Activated CD8-positive, alpha-beta T cell treated with anti-CD3 and anti-CD28 coated beads, Interleukin-2, amount 10 ng/mL, durations not matched to agents 7 days and 5 days (primary cell): ENCODE measurements around the gene ZNF480. TPM values are rescaled to one million over a fixed set of nuclear protein-coding genes. Genes with fewer than 3 reads are reported as not detected.
A peak's percentile ranks its signal among the peaks of the same experiment; 100 is the strongest.
"Not testable (repeated sequence)": the region's sequence is repeated elsewhere in the genome, so short reads cannot be mapped to it uniquely, and the experiment has no call there.

Experiments
- ATAC-seq: fragments of 150-1000 bp; cut with Tn5 transposase; one replicate; pipeline ENCODE4 v1.10.0; 2021; ENCODE audit warnings: moderate library complexity
- CTCF ChIA-PET: fragments of 350-600 bp; sonication (Branson Sonifier 250); formaldehyde crosslinking; loops from one replicate; lab custom pipeline; 2021; ENCODE audit warnings: antibody characterized with exemption; lab: Charles Lee
- POLR2A ChIA-PET: fragments of 350-600 bp; sonication (Branson Sonifier 250); formaldehyde crosslinking; loops from one replicate; lab custom pipeline; 2021; ENCODE audit warnings: antibody characterized with exemption; lab: Charles Lee
- DNase-seq: peaks from one replicate; pipeline ENCODE4 v3.0.0-alpha.2; 2020
- H3K27ac Mint-ChIP-seq: one replicate; pipeline ENCODE4 v1.8.0; 2021; ENCODE audit warnings: mild to moderate bottlenecking, mixed read lengths
- H3K27me3 Mint-ChIP-seq: one replicate; pipeline ENCODE4 v1.8.0; 2021; ENCODE audit warnings: low read depth, mixed read lengths
- H3K36me3 Mint-ChIP-seq: one replicate; pipeline ENCODE4 v1.8.0; 2021; ENCODE audit warnings: low read depth, mixed read lengths
- H3K4me1 Mint-ChIP-seq: one replicate; pipeline ENCODE4 v1.8.0; 2021; ENCODE audit warnings: low read depth, mixed read lengths
- H3K4me3 Mint-ChIP-seq: one replicate; pipeline ENCODE4 v1.8.0; 2021; ENCODE audit warnings: mild to moderate bottlenecking, mixed read lengths
- H3K9me3 Mint-ChIP-seq: one replicate; pipeline ENCODE4 v1.8.0; 2022; ENCODE audit warnings: mixed read lengths; ENCODE audit not compliant: insufficient read depth
- total RNA-seq, 2 experiments: library from RNA; stranded (reverse); gene quantifications; one replicate each; pipeline ENCODE4 v1.2.3, GENCODE V29; 2021

Gene ZNF480
- 10 to 100 TPM; 15.2 to 15.7 TPM for total RNA-seq

DNA sequence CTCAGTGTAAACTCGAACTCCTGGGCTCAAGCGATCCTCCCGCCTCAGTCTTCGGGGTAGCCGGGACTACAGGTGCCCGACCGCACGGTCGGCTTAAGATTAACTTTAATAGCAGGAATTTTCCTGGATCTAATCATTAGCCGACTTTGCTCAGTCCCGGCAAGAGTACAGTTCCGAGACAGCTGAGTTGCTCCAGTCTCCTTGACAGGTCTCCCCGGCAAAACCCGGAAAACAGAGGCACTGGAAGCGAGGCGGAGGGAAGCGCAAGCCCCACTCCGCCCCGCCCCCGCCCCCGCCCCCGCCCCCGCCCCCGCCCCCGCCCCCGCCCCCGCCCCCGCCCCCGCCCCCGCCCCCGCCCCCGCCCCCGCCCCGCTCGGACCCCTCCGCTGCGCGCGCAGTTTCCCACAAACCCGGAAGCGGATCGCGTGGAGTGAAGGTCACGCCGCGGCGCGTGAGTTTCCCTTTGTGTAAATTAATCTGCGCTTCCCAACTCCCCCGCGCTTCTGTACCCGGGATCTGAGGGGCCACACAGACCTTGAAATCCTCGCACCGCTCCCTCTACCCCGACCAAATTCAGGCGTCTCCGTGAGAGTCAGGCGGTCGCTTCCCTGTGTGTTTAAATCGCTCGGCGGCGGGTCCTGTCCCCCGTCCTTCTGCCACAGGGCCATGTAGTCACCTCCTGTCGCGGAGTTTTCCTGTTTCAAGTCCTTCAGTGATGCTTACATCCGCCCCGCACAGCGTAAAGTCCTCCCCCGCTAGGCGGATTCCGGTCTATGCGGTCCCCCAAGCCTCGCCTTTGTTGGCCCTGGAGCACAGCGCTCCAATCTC, at the start of gene ZNF480:
TSS of gene ZNF480 (plus strand) at position 397 of the 828 bp plus-strand sequence. CDS start 3,244 bp downstream, outside the sequence.
- H3K27ac Mint-ChIP-seq, result peak within 1 kb of the TSS; percentile 93
- ChIA-PET CTCF (no interaction called here), POLR2A (interaction anchor here (0.5 kb wide), 1 partner anchor 32 kb away, joined by 7 read pairs; no protein-coding TSS in a partner anchor)
- peaks cover 38% of the 10 kb centered on the region for H3K9me3 Mint-ChIP-seq
- H3K4me3 Mint-ChIP-seq, result peak within 1 kb of the TSS; percentile 88
- peaks cover 79% of the 10 kb centered on the region for H3K36me3 Mint-ChIP-seq
- H3K4me1 Mint-ChIP-seq, result peaks cover 16% of the 10 kb centered on the region
- H3K27me3 Mint-ChIP-seq, result no peaks in the 10 kb centered on the region
- DNase-seq (peak; percentile 88), ATAC-seq (peak; percentile 89)

DNA sequence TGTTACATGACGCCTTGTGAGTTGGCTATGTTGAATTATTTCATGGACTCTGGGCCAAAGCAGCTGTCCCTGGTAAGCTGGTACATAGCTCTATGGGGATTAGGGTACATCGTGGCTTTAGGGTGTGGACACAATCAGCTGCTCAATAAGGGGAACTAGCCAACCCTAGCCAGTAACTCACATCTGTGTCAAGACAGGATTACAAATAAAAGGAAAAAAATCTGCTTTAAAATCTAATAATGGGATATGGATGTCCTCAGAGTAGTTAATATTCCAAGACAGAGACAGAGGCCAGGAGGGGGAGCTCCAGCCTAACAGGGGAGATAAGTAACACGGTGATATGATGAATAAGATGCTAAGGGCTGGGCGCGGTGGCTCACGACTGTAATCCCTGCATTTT, 48.7 kb upstream of the ZNF480 start:
- Mint-ChIP-seq H3K27me3 (no peaks in the 10 kb centered on the region), H3K4me3 (no peak overlapping the region), H3K9me3 (no peaks in the 10 kb centered on the region), H3K27ac (no peak overlapping the region), H3K4me1 (no peaks in the 10 kb centered on the region), H3K36me3 (no peaks in the 10 kb centered on the region)
- ChIA-PET CTCF (interaction anchor here (0.8 to 1.3 kb wide), 4 partner anchors 11 to 715 kb away, joined by 3 read pairs; no protein-coding TSS in a partner anchor), POLR2A (no interaction called here)
- peak; percentile 65 for DNase-seq
- ATAC-seq, result peak; percentile 57

DNA sequence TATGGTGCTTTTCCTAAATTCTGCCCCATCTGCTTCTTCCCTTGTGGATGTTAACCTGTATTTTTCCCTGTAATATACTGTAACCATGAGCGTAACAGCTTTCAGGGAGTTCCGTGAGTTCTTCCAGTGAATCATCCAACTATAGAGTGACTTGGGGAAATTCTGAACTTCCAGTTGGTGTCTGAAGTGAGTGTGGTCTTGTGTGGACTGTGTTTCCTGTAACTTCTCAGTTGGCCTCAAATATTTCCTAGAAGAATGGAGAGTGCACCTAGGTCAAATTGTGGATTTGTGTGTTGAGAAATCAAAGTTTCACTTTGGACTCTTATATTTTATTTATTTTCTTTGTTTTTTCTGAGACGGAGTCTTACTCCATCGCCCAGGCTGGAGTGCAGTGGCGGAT, 38.5 kb upstream of the ZNF480 start:
- ATAC-seq, result no peak
- ChIA-PET CTCF (no interaction called here), POLR2A (no interaction called here)
- Mint-ChIP-seq H3K9me3 (peaks cover 6% of the 10 kb centered on the region), H3K4me3 (no peak overlapping the region), H3K4me1 (no peaks in the 10 kb centered on the region), H3K36me3 (no peaks in the 10 kb centered on the region), H3K27ac (no peak overlapping the region), H3K27me3 (peaks cover 2% of the 10 kb centered on the region)
- DNase-seq, result no peak

DNA sequence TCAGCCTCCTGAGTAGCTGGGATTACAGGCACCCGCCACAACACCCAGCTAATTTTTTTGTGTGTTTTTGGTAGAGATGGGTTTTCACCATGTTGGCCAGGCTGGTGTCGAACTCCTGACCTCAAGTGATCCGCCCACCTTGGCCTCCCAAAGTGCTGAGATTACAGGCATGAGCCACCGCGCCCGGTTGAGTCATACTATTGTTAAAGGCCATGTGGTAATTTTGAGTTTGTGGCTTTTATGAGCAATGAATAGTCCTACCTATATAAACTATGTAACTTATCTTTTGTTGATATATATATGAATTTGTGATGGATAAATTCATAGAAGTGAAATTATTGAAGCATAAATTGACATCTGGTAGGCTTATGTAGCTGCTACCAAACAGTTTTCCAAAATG, 31.4 kb upstream of the ZNF480 start:
- H3K27ac Mint-ChIP-seq, H3K4me3 Mint-ChIP-seq, POLR2A ChIA-PET, H3K36me3 Mint-ChIP-seq, CTCF ChIA-PET, H3K4me1 Mint-ChIP-seq, DNase-seq, ATAC-seq, H3K27me3 Mint-ChIP-seq: not testable (repeated sequence)
- H3K9me3 Mint-ChIP-seq, result peaks cover 22% of the 10 kb centered on the region

DNA sequence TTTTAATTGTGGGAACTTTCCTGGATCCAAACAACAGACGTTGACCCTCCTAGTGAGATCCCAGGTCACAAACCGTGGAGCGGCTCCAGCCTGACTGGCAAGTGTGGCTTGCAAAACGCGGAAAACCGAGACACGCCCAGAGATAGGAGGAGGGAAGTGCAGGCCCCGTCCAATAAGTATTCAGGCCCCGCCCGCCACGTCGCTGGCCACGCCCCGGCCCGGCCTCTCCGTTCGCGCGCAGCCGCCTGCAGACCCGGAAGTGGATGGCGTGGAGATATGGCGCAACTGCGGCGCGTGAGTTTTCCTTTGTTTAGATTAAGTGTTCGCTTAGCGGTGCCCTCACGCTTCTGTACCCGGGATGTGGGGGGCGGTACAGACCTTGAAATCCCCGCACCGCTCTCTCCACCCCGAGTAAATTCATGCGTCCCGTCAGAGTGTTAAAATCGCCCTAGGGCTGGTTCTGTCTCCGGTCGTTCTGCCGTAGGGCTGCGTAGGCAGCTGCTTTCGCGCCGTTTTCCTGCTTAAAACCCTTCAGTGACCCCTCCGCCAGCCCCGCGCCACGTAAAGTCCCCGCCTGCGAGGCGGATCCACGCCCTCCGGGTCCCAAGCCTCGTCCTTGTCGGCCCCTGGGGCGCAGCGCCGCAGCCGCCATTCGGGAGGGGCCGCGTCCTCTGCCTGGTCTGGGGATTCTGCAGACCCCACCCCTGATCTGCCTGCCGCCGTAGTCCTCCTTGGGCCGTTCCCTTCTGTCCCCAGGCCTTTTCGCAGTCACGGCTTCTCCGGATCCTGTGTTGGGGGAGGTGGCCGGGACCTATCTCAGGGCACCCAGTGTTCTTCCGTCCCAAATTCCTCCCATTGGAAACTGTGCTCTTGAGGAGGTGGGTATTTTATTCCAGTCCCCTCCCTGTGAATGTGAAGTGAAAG, 27.4 kb upstream of the ZNF480 start, which contains the start of gene ZNF766:
TSS of gene ZNF766 (plus strand) at position 250 of the 924 bp plus-strand sequence. CDS start at position 277, 27 bp downstream.
- Mint-ChIP-seq H3K9me3 (peaks cover 30% of the 10 kb centered on the region), H3K4me1 (peaks cover 28% of the 10 kb centered on the region), H3K36me3 (peaks cover 45% of the 10 kb centered on the region), H3K27ac (peak within 1 kb of the TSS; percentile 91), H3K27me3 (no peaks in the 10 kb centered on the region), H3K4me3 (peak within 1 kb of the TSS; percentile 95)
- CTCF ChIA-PET, result no interaction called here
- POLR2A ChIA-PET, result interaction anchor here (0.5 to 0.9 kb wide), 3 partner anchors 26 to 944 kb away, joined by 3 to 5 read pairs (median 5); partner anchors contain the start of gene PPP2R1A
- peak; percentile 97 for DNase-seq
- peak; percentile 97 for ATAC-seq

DNA sequence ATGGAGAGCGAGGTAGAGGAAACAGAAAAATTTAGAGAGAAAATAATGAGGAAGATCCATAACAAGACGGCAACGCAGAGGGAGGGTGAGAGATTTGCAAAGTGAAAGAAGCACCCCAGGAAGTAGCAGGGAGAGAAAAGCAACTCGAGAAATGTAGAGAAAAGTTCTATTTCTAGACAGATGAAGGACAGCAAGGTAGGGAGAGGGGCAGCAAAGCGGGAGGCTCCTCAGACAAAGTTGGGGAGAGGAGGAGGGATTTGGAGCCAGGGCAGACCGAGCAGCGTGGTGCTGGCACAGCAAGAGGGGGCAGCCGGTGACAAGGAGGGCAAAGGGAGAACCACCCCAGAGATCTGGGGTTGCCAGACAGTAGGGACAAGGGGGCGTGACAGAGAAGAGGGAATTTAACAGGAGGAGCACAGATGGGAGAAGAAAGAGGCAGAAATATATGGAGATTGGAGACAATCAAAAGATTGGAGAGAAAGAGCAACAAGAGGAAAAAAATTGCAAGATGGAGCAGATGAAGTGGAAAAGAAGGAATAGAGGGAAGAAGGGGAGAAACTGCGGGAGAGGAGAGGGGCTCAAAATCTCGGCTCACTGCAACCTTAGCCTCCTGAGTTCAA, 26.6 kb upstream of the ZNF480 start:
- H3K4me1 Mint-ChIP-seq, result peaks cover 29% of the 10 kb centered on the region
- ChIA-PET CTCF (no interaction called here), POLR2A (interaction anchor here (0.5 kb wide), 1 partner anchor 943 kb away, joined by 5 read pairs; no protein-coding TSS in a partner anchor)
- H3K36me3 Mint-ChIP-seq, result peaks cover 52% of the 10 kb centered on the region
- peak overlapping the region; percentile 91 for H3K27ac Mint-ChIP-seq
- peaks cover 30% of the 10 kb centered on the region for H3K9me3 Mint-ChIP-seq
- DNase-seq (peak; percentile 36), ATAC-seq (peak; percentile 4)
- H3K27me3 Mint-ChIP-seq, result no peaks in the 10 kb centered on the region
- H3K4me3 Mint-ChIP-seq, result peak overlapping the region; percentile 95

DNA sequence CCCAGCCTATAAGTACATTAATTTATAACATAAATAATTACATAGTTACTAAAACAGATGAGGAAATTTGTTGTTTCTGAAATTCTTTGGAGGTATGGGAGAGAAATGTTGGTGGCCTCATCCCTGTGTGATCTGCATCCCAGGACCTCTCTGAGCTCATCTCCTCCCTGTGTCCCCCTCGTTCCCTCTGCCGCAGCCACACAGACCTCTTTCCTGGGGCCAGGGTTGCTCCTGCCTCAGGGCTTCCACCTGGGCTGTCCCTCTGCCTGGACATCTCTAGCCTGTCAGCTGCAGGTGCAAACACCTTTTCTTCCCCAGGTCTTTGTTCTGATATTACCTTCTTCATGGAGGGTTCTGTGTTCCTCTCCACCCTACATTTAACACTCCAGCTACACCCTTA, 23.7 kb upstream of the ZNF480 start:
- ChIA-PET CTCF (no interaction called here), POLR2A (no interaction called here)
- no peak for ATAC-seq
- Mint-ChIP-seq H3K36me3 (peaks cover 79% of the 10 kb centered on the region), H3K27me3 (no peaks in the 10 kb centered on the region), H3K9me3 (peaks cover 34% of the 10 kb centered on the region), H3K4me1 (peaks cover 30% of the 10 kb centered on the region), H3K4me3 (no peak overlapping the region), H3K27ac (no peak overlapping the region)
- DNase-seq, result no peak

DNA sequence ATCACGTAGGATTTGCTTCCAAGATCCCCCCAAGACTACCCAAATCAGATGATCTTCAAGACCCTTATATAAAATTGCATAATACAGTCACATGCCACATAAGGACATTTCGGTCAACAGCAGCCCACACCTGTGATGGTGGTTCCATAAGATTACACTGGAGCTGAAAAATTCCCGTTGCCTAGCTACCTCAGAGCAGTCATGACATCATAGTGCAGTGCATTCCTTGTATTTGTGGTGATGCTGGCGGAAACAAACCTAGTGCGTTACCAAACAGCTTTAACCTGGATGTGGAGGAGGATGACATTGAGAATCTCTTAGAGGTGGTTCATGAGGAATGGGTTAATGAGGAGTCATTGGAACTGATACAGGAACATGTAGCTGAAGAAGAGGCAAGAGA, 22.8 kb upstream of the ZNF480 start:
- POLR2A ChIA-PET, result no interaction called here

DNA sequence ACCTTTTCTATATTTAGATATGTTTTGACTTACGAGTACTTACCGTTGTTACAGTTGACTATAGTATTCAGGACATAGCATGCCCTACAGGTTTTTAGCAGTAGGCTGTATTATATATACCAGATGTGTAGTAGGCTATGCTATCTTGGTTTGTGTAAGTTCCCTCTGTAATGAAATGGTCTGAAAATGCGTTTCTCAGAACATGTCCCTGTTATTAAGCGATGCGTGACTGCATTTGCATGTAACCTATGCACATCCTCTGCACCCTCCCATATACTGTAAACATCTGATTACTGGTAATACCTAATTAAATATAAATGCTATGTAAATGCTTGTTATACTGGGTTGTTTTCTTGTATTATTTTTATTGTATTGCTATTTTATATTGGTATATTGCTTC, 21.0 kb upstream of the ZNF480 start:
- Mint-ChIP-seq H3K27ac (no peak overlapping the region), H3K36me3 (peaks cover 84% of the 10 kb centered on the region), H3K4me3 (no peak overlapping the region), H3K4me1 (peaks cover 17% of the 10 kb centered on the region), H3K27me3 (no peaks in the 10 kb centered on the region), H3K9me3 (peaks cover 39% of the 10 kb centered on the region)
- ChIA-PET CTCF (no interaction called here), POLR2A (no interaction called here)
- ATAC-seq, result no peak
- no peak for DNase-seq

More for the DNA sequence above, 22.8 kb upstream of the ZNF480 start:
- H3K36me3 Mint-ChIP-seq, result peaks cover 88% of the 10 kb centered on the region
- peaks cover 39% of the 10 kb centered on the region for H3K9me3 Mint-ChIP-seq
- ATAC-seq (no peak), DNase-seq (no peak)
- peaks cover 28% of the 10 kb centered on the region for H3K4me1 Mint-ChIP-seq
- H3K27me3 Mint-ChIP-seq, result no peaks in the 10 kb centered on the region
- no peak overlapping the region for H3K4me3 Mint-ChIP-seq
- CTCF ChIA-PET, result no interaction called here
- H3K27ac Mint-ChIP-seq, result no peak overlapping the region

DNA sequence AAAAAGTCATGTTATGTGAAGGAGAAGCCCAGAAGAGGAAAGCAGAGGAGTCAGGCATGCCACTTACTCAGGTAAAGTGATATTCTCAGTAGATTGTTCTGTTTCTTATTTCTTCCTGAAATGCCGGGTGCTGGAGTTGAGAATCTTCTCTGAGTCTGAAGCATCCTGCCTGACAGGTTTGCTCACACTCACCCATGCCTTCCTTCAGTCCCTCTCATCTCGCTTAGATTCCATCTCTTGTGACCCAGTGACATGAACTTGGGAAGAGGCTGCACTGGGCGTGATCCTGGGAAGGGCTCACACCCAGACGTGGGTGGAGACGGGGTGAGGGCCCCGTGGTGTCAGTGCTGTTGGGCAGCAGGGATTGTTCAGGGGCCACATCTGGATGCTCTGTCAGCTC, 19.5 kb upstream of the ZNF480 start:
- no peak for ATAC-seq
- peaks cover 84% of the 10 kb centered on the region for H3K36me3 Mint-ChIP-seq
- POLR2A ChIA-PET, result no interaction called here
- no peak overlapping the region for H3K4me3 Mint-ChIP-seq
- no peak overlapping the region for H3K27ac Mint-ChIP-seq
- CTCF ChIA-PET, result no interaction called here
- H3K4me1 Mint-ChIP-seq, result peaks cover 9% of the 10 kb centered on the region
- H3K27me3 Mint-ChIP-seq, result no peaks in the 10 kb centered on the region
- DNase-seq, result no peak
- H3K9me3 Mint-ChIP-seq, result peaks cover 35% of the 10 kb centered on the region

DNA sequence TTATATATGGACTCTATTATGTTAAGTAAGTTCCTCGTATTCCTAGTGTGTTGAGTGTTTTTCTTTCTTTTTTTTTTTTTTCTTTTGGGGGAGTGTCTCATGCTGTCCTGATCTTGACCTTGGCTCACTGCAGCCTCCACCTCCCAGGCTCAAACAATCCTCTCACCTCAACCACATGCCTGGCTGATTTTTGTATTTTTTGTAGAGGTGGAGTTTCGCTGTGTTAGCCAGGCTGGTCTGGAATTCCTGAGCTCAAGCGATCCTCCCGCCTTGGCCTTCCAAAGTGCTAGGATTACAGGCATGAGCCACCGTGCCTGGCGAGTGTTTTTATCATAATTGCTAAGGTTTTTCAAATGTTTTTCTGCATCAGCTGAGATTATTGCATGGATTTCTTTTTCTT, 10.7 kb upstream of the ZNF480 start:
- POLR2A ChIA-PET, result no interaction called here
- CTCF ChIA-PET, result no interaction called here
- ATAC-seq (no peak), DNase-seq (no peak)
- Mint-ChIP-seq H3K27ac (no peak overlapping the region), H3K27me3 (no peaks in the 10 kb centered on the region), H3K4me1 (no peaks in the 10 kb centered on the region), H3K36me3 (peaks cover 95% of the 10 kb centered on the region), H3K9me3 (peaks cover 44% of the 10 kb centered on the region), H3K4me3 (no peak overlapping the region)
